Stimulated activated CD4-positive, alpha-beta T cell treated with anti-CD3 and anti-CD28 coated beads, Interleukin-2, amount 100 ng/mL, for 48 hours (primary cell): ENCODE data around the gene GPBAR1.
"Not testable (repeated sequence)": the region's sequence is repeated elsewhere in the genome, so short reads cannot be mapped to it uniquely, and the experiment has no call there.

Source experiments
- DNase-seq, 2 donors: peaks; one replicate each; pipeline ENCODE4 v3.0.0-alpha.2; 2020

The GPBAR1 gene

GRCh38 chr2:218290316-218291261 lies 29.8 kb downstream of the GPBAR1 start:
- no peak for DNase-seq

DNA sequence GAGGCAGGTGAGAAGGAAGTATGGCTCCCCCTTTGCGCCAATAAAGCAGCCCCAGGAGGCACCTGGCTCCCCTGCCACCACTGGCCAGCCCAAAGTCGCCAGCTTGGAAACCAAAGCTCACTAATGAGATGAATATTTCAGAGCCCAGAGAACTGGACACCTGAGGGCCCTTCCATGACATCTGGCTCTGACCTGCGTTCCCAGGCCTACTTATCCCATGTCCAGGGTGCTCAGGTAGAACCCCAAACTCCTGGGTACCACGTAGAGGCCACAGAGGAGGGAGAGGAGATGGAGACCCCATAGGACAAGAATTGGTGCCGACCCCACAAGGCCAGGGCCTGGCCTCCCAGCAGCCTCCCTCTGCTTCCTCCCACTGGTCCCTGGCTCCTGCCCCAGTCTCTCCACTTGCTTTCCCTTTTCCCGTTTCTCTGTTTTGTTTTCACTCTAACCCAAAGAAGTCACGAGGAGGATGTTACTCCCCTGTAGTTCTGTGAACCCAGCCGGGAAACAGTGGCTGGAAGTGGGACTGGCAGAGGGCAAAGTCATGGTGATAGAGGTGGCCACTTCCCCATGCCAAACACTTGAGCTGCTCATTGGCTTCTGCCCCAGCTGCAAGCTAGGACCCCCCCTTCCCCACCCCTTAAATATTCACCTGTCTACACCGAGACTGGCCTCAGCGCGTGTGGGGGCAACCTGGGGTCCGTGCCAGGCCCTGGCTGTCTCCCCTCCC lies 30.7 kb downstream of the GPBAR1 start:
- no peak for DNase-seq

- peak; percentile 73 to 81 for DNase-seq
Measured at GRCh38 chr2:218292048-218293014, 31.5 kb downstream of the GPBAR1 start, which contains the start of gene TMBIM1. TMBIM1 (minus strand) TSS chr2:218292503; CDS start chr2:218282141, 10,362 bp downstream.

DNA sequence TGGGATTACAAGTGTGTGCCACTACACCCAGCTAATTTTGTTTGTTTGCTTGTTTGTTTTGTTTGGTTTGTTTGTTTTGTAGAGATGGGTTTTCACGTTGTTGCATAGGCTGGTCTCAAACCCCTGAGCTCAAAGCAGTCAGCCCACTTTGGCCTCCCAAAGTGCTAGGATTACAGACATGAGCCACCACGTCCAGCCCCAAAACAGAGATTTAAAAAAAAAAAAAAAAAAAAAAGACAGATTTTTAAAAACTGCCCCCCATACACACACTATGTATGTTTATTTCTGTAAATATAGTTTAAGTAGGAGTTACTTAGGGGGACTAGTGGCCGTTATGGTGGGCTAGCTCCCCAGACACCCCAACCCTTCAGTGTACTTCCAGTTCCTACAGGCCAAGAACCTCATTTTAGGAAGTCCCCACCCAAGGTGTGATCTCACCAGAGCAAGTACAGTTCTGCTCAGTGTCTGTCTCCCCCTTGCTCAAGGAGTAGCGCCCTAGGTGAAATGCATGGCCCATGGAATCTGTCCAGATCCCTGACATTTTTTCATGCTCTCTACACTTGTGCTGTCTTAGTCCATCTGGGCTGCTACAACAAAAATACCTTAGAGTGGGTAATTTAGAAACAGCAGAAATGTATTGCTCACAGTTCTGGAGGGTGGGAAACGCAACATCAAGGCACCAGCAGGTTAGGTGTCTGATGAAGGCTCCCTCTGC lies 33.1 kb downstream of the GPBAR1 start:
- DNase-seq = no peak

- no peak for DNase-seq
Measured at GRCh38 chr2:218294430-218295022, 33.7 kb downstream of the GPBAR1 start.

- no peak for DNase-seq
Measured at GRCh38 chr2:218295029-218295428, 34.2 kb downstream of the GPBAR1 start.

GRCh38 chr2:218296200-218296599 lies 35.4 kb downstream of the GPBAR1 start:
- DNase-seq = no peak

DNA sequence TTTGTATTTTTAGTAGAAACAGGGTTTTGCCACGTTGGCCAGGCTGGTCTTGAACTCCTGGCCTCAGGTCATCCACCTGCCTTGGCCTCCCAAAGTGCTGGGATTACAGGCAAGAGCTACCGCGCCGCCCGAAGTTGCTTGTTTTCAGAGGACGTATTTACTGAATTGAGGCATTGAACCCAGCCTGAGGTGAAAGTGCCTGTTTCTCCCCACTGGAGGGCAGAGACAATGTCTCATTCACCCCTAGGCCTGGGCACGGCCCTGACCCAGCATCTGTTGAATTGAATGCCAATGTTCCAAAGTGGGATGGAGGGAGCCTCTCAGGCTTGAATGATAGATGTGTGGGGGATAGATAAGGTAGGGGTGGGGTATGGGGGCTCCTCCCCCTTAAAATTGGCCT lies 36.0 kb downstream of the GPBAR1 start:
- no peak for DNase-seq

- no peak for DNase-seq
Measured at GRCh38 chr2:218298314-218298875, 37.6 kb downstream of the GPBAR1 start.

- no peak for DNase-seq
Measured at GRCh38 chr2:218300141-218300540, 39.3 kb downstream of the GPBAR1 start.

DNA sequence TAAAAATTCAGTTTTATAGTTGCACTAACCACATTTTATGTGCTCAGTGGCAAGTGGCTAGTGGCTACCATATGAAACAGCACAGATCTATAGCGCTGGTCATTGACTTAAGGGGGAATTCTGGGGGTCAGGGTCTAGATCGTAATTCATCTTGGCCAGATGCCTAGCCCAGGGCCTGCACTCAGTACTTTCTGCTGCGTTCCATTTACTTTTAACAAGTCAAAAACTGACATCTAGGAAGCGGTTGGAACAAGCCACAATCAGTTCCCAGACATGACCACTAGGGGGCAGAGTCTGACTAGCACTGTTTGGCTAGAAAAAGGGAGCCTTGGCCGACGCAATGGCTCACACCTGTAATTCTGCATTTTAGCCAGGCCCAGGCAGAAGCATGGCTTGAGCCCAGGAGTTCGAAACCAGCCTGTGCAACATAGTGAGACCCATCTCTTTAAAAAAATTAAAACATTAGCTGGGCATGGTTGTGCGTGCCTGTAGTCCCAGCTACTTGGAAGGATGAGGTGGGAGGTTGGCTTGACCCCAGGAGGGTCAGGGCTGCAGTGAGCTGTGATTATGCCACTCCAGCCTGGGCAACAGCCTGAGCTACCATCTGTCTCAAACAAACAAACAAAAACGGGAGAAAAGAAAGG lies 40.5 kb downstream of the GPBAR1 start:
- DNase-seq = peak; percentile 89 to 91

GRCh38 chr2:218305383-218305782 lies 44.6 kb downstream of the GPBAR1 start:
- DNase-seq = no peak

- no peak for DNase-seq
Measured at GRCh38 chr2:218306184-218306920, 45.5 kb downstream of the GPBAR1 start.

- no peak for DNase-seq
Measured at GRCh38 chr2:218307415-218308090, 46.7 kb downstream of the GPBAR1 start.

- no peak for DNase-seq
Measured at GRCh38 chr2:218310853-218311540, 50.2 kb downstream of the GPBAR1 start.

DNA sequence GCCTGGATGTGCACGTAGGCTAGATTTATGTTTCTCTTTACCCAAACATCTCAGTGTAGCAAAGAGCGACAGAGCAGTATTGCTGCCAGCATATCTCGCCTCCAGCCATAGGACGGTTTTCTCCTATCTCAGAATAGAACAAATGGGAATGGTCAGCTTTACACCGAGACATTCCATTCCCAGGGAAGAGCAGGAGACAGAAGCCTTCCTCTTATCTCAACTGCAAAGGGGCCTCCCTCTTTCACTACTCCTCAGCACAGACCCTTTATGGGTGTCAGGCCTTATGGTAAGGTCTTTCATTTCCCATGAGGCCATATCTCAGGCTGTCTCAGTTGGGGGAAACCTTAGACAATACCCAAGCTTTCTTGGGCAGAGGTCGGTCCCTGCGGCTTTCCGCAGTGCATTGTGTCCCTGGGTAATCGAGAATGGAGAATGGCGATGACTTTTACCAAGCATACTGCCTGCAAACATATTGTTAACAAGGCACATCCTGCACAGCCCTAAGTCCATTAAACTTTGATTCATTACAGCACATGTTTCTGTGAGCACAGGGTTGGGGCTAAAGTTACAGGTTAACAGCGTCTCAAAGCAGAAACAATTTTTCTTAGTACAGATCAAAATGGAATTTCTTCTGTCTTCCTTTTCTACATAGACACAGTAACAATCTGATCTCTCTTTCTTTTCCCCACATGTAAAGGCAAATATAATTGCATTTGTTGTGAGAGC lies 50.9 kb downstream of the GPBAR1 start:
- not testable (repeated sequence) for DNase-seq

DNA sequence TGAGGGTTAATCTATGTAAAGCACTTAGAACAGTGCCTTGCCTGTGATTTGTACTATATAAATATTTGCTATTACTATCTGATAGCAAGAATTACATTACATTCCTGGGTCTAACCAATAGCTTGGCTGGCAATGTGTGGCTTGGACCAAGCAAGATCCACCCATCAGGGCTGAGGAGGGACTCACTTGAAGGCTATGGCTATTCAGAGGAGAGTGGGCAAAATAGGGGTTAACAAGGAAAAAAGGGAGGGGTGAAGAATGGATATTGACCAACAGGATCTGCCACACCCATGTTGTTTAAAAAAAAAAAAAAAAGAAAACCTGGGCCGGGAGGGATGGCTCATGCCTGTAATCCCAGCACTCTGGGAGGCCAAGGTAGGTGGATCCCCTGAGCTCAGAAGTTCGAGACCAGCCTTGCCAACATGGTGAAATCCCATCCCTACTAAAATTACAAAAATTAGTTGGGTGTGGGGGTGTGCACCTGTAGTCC lies 51.5 kb downstream of the GPBAR1 start:
- no peak for DNase-seq

- no peak for DNase-seq
Measured at GRCh38 chr2:218313356-218313755, 52.5 kb downstream of the GPBAR1 start.
